ENCODE data around the gene RGS4.
"Not testable (repeated sequence)": the region's sequence is repeated elsewhere in the genome, so short reads cannot be mapped to it uniquely, and the experiment has no call there.

GRCh38 chr1:163089117-163089516, 20.0 kb downstream of the RGS4 start:
- TF ChIP-seq CTCF, EZH2, EZH2phosphoT487 (IDR thresholded peaks at IDR 0.05): not testable (repeated sequence)

All from neural progenitor cell (in vitro differentiated cells).